ENCODE measurements around the gene LTA4H.

LTA4H gene

DNA sequence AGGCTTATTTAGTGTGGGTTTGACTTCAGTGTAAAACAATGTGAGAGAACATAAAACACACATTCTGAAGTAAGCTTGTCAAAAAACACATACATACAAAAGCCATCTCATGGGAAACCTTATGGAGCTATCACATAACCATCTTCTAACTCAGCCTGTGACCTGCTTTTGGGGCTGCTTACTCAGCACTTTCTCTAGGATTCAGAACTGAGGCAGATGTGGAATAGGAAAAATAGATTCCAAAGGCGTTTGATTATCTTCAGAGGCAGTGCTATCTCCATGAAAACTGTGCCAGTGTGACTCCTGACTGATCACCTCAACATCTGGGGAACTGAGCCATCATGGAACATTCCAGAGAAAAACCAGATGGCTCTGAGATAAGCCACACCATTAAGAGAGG lies 52.8 kb downstream of the LTA4H start:
- TF ChIP-seq, protein P1, sequence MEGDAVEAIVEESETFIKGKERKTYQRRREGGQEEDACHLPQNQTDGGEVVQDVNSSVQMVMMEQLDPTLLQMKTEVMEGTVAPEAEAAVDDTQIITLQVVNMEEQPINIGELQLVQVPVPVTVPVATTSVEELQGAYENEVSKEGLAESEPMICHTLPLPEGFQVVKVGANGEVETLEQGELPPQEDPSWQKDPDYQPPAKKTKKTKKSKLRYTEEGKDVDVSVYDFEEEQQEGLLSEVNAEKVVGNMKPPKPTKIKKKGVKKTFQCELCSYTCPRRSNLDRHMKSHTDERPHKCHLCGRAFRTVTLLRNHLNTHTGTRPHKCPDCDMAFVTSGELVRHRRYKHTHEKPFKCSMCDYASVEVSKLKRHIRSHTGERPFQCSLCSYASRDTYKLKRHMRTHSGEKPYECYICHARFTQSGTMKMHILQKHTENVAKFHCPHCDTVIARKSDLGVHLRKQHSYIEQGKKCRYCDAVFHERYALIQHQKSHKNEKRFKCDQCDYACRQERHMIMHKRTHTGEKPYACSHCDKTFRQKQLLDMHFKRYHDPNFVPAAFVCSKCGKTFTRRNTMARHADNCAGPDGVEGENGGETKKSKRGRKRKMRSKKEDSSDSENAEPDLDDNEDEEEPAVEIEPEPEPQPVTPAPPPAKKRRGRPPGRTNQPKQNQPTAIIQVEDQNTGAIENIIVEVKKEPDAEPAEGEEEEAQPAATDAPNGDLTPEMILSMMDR (IDR thresholded peaks at IDR 0.05), result no peak
- H3K4me1 ChIP-seq (ENCODE audit: control insufficient read depth in 1 of 2, insufficient read depth in 1 of 2, low read depth in 1 of 2, low read length in 1 of 2), result no peaks in the 10 kb centered on the region

DNA sequence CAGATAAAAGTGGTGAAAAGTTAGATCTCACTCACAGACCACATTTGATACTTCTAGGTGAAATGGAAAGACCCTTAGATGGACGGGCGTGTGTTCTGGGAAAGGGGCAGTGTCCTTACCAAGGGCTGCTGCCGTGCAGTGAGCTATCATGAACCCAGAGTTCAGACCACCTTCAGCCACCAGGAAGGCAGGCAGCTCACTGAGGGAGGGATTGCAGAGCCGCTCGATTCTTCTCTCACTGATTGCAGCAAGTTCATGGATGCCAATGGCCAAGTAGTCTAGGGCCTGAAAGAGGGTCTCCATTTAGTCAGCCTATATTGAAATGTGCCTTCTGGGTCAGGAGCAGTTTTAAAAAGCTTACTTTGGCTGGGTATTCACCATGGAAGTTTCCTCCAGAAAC lies 55.0 kb downstream of the LTA4H start:
- no peaks in the 10 kb centered on the region for H3K4me1 ChIP-seq (ENCODE audit: control insufficient read depth in 1 of 2, insufficient read depth in 1 of 2, low read depth in 1 of 2, low read length in 1 of 2)
- no peak overlapping the region for H3K4me3 ChIP-seq (ENCODE audit: low read depth in 1 of 2, low read length in 1 of 2)
- TF ChIP-seq, protein P1 (IDR thresholded peaks at IDR 0.05), result no peak

More for the DNA sequence above, 52.8 kb downstream of the LTA4H start:
- H3K36me3 ChIP-seq, result peaks cover 99% of the 10 kb centered on the region
- H3K27me3 ChIP-seq, result no peaks in the 10 kb centered on the region
- no peaks in the 10 kb centered on the region for H3K9me3 ChIP-seq
- no peak overlapping the region for H3K4me3 ChIP-seq (ENCODE audit: low read depth in 1 of 2, low read length in 1 of 2)
- no peak overlapping the region for H3K27ac ChIP-seq

DNA sequence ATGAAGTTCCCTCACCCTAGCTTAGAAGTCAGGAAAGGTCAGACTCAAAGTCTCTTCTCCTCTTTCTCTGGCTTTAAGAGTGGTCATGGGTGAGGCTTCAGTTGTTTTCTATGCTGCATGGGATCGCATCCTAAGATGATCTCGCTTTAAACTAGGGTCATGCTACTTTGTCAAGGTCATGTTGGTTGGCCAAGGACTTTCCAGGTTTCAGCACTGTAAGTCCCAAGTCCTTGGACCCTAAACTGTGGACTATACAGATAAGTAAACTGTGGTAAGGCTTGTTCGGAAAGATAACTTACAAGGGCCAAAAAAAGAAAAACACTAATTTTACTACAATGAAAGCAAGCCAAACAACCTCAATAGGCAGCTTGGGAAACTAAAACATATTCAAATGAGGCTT lies 56.6 kb downstream of the LTA4H start:
- H3K27ac ChIP-seq, result no peak overlapping the region
- H3K9me3 ChIP-seq, result no peaks in the 10 kb centered on the region
- no peaks in the 10 kb centered on the region for H3K27me3 ChIP-seq
- no peaks in the 10 kb centered on the region for H3K4me1 ChIP-seq (ENCODE audit: control insufficient read depth in 1 of 2, insufficient read depth in 1 of 2, low read depth in 1 of 2, low read length in 1 of 2)
- H3K4me3 ChIP-seq (ENCODE audit: low read depth in 1 of 2, low read length in 1 of 2), result no peak overlapping the region
- TF ChIP-seq, protein P1 (IDR thresholded peaks at IDR 0.05), result no peak
- H3K36me3 ChIP-seq, result peaks cover 100% of the 10 kb centered on the region

More for the DNA sequence above, 55.0 kb downstream of the LTA4H start:
- Histone ChIP-seq H3K27ac (no peak overlapping the region), H3K9me3 (no peaks in the 10 kb centered on the region), H3K27me3 (no peaks in the 10 kb centered on the region), H3K36me3 (peaks cover 100% of the 10 kb centered on the region)

DNA sequence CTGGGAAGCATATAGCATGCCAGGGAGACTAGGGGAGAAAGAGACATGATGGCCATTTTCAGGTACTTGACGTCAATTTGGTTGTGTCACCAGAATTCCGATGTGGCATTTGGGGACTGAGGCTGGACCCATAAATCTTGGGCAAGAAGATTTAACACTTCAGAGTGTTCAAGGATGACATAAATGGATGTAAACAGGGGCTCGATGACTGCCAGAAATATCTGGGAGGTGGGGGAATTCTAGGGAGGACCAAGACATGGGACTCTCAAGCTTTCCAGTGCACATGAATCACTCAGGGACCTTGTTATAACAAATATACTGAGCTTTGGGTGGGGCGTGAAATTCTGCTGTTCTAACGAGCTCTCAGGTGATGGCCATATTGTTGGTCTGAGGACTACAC lies 57.0 kb downstream of the LTA4H start:
- no peaks in the 10 kb centered on the region for H3K27me3 ChIP-seq
- H3K36me3 ChIP-seq, result peaks cover 100% of the 10 kb centered on the region
- H3K9me3 ChIP-seq, result no peaks in the 10 kb centered on the region
- TF ChIP-seq, protein P1 (IDR thresholded peaks at IDR 0.05), result no peak
- H3K27ac ChIP-seq, result no peak overlapping the region
- H3K4me3 ChIP-seq (ENCODE audit: low read depth in 1 of 2, low read length in 1 of 2), result no peak overlapping the region
- H3K4me1 ChIP-seq (ENCODE audit: control insufficient read depth in 1 of 2, insufficient read depth in 1 of 2, low read depth in 1 of 2, low read length in 1 of 2), result no peaks in the 10 kb centered on the region

DNA sequence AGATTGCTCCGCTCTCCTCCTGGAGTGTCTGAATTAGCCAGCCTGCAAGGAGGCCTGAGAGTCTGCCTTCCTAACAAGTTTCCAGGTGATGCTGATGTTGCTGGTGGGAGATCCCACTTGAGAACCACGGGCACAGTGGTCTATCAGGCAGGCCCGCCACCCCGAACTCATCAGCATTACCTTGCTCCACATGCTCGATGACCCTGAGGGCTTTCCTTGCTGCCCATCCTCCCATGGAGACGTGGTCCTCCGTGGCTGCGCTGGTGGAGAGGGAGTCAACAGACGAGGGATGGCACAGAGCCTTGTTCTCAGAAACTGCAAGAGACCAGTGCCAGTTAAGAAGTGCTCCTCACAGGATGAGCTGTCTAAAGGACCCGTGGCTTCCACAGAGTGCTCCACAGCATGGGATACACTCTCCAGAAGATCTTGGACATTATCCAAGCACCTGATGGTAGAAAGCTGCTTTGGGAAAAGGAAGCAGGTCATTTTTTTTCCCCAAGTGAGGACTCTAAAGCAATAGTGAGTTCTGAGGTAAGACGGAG lies 57.6 kb downstream of the LTA4H start:
- Histone ChIP-seq H3K9me3 (no peaks in the 10 kb centered on the region), H3K27ac (no peak overlapping the region), H3K4me1 (ENCODE audit: control insufficient read depth in 1 of 2, insufficient read depth in 1 of 2, low read depth in 1 of 2, low read length in 1 of 2) (no peaks in the 10 kb centered on the region), H3K36me3 (peaks cover 100% of the 10 kb centered on the region), H3K4me3 (ENCODE audit: low read depth in 1 of 2, low read length in 1 of 2) (no peak overlapping the region), H3K27me3 (no peaks in the 10 kb centered on the region)
- TF ChIP-seq, protein P1 (IDR thresholded peaks at IDR 0.05), result no peak
